ENCODE data around the gene SPAG16. TPM values are rescaled to one million over a fixed set of nuclear protein-coding genes. Genes with fewer than 3 reads are reported as not detected.
"Not testable (repeated sequence)": the region's sequence is repeated elsewhere in the genome, so short reads cannot be mapped to it uniquely, and the experiment has no call there.

Gene SPAG16
- total and polyA plus RNA-seq, 2 donors (not counting 1 experiment from before 2014, with no cell fraction given), result 24.1 to 36.8 TPM

DNA sequence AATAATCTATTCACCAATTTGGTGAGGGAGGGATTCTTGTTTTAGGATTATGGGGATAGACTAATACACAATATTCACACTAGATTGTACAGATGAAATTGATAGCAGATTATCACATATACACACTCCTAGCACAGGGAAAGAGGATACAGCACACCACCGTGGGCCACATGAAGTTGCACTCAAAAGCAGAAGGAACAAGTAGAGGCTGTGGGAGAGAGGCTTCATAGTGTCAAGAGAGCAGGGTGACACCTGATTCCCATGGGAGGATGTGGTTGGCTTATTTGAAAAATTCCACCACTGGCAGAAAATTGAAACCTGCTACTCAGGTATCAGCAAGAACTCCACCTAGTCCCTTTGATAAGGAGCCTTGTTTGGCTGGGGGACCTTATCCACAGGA, 395.6 kb downstream of the SPAG16 start:
- Histone ChIP-seq H3K9me3 (ENCODE audit: control insufficient read depth, insufficient read depth, low read depth, low read length) (no peaks in the 10 kb centered on the region), H3K27ac (ENCODE audit: insufficient read depth, low read length) (no peak overlapping the region), H3K36me3 (ENCODE audit: control insufficient read depth, insufficient read depth, low read length) (no peaks in the 10 kb centered on the region), H3K27me3 (ENCODE audit: control insufficient read depth, insufficient read depth, low read length) (no peaks in the 10 kb centered on the region), H4K20me1 (ENCODE audit: control insufficient read depth, extremely low read depth, insufficient read depth, low read length) (no peaks in the 10 kb centered on the region), H3K4me3 (replicated peaks in 1 of 4; ENCODE audit: control extremely low read depth in 1 of 4, insufficient read depth in 1 of 4, low read depth in 3 of 4, low read length in 4 of 4) (no peak overlapping the region), H3K9ac (ENCODE audit: insufficient read depth, low read length) (no peak overlapping the region), H3K4me2 (ENCODE audit: extremely low read depth, insufficient read depth, low read length) (no peak overlapping the region), H3K79me2 (ENCODE audit: control insufficient read depth, insufficient read depth, low read length) (no peaks in the 10 kb centered on the region), H3K4me1 (ENCODE audit: control insufficient read depth, extremely low read depth, insufficient read depth, low read length) (no peaks in the 10 kb centered on the region), H2AFZ (ENCODE audit: low read length) (no peak overlapping the region)
- no peak for TF ChIP-seq EZH2 (IDR thresholded peaks at IDR 0.05; ENCODE audit: low read length, missing control alignments)
- DNase-seq (ENCODE audit: low read depth in 2 of 2), result no peak

DNA sequence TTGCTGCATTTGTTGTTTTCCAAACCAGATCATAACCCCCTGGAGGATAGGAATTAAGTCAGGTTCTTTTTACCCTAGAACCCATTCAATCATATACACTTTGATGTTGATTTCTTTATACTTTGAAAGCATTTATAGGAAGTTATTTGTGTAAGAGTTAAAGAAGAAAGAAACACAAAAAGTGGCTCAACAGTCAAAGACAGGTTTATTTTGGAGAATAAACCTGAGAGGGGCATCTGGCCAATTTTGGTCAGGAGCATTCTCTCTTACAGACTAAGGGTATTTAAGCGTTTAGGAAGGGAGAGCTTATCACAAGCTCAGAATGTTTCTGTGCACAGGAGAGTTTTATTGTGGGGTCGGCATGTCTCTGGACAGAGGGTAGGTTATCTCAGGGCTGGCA, 398.0 kb downstream of the SPAG16 start:
- TF ChIP-seq EZH2 (IDR thresholded peaks at IDR 0.05; ENCODE audit: low read length, missing control alignments), result no peak
- TF ChIP-seq, protein P1, sequence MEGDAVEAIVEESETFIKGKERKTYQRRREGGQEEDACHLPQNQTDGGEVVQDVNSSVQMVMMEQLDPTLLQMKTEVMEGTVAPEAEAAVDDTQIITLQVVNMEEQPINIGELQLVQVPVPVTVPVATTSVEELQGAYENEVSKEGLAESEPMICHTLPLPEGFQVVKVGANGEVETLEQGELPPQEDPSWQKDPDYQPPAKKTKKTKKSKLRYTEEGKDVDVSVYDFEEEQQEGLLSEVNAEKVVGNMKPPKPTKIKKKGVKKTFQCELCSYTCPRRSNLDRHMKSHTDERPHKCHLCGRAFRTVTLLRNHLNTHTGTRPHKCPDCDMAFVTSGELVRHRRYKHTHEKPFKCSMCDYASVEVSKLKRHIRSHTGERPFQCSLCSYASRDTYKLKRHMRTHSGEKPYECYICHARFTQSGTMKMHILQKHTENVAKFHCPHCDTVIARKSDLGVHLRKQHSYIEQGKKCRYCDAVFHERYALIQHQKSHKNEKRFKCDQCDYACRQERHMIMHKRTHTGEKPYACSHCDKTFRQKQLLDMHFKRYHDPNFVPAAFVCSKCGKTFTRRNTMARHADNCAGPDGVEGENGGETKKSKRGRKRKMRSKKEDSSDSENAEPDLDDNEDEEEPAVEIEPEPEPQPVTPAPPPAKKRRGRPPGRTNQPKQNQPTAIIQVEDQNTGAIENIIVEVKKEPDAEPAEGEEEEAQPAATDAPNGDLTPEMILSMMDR (conservative IDR thresholded peaks at IDR 0.05 in 1 of 2, IDR thresholded peaks at IDR 0.05 in 1 of 2; ENCODE audit: low read depth in 1 of 2, low read length in 2 of 2), result no peak
- DNase-seq (ENCODE audit: low read depth in 2 of 2), result no peak
- Histone ChIP-seq H3K4me1 (ENCODE audit: control insufficient read depth, extremely low read depth, insufficient read depth, low read length) (no peaks in the 10 kb centered on the region), H3K9me3 (ENCODE audit: control insufficient read depth, insufficient read depth, low read depth, low read length) (no peaks in the 10 kb centered on the region), H3K27ac (ENCODE audit: insufficient read depth, low read length) (no peak overlapping the region), H4K20me1 (ENCODE audit: control insufficient read depth, extremely low read depth, insufficient read depth, low read length) (no peaks in the 10 kb centered on the region), H3K79me2 (ENCODE audit: control insufficient read depth, insufficient read depth, low read length) (no peaks in the 10 kb centered on the region), H3K36me3 (ENCODE audit: control insufficient read depth, insufficient read depth, low read length) (no peaks in the 10 kb centered on the region), H3K4me2 (ENCODE audit: extremely low read depth, insufficient read depth, low read length) (no peak overlapping the region), H2AFZ (ENCODE audit: low read length) (no peak overlapping the region), H3K4me3 (replicated peaks in 1 of 4; ENCODE audit: control extremely low read depth in 1 of 4, insufficient read depth in 1 of 4, low read depth in 3 of 4, low read length in 4 of 4) (no peak overlapping the region), H3K9ac (ENCODE audit: insufficient read depth, low read length) (no peak overlapping the region), H3K27me3 (ENCODE audit: control insufficient read depth, insufficient read depth, low read length) (no peaks in the 10 kb centered on the region)

DNA sequence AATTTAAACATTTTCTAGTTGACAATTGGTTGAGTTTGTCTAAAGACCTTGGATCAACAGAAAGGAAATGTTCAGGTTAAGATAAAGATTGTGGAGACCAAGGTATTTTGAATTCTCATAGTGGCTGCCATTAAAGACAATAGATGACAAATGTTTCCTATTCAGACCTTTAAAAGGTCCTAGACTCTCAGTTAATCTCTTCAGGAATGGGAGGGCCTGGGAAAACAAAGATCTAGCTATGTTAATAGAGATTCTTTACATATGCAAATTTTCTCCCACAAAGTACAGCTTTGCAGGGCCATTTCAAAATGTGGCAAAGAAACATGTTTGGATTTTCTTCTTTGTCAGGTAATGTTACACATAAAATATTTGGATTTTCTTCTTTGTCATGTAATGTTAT, 403.9 kb downstream of the SPAG16 start:
- H3K36me3 ChIP-seq (ENCODE audit: control insufficient read depth, insufficient read depth, low read length), result no peaks in the 10 kb centered on the region
- no peak for DNase-seq (ENCODE audit: low read depth in 2 of 2)
- H3K4me1 ChIP-seq (ENCODE audit: control insufficient read depth, extremely low read depth, insufficient read depth, low read length), result no peaks in the 10 kb centered on the region
- H3K27ac ChIP-seq (ENCODE audit: insufficient read depth, low read length), result no peak overlapping the region
- no peak overlapping the region for H3K9ac ChIP-seq (ENCODE audit: insufficient read depth, low read length)
- no peaks in the 10 kb centered on the region for H3K9me3 ChIP-seq (ENCODE audit: control insufficient read depth, insufficient read depth, low read depth, low read length)
- no peak overlapping the region for H3K4me2 ChIP-seq (ENCODE audit: extremely low read depth, insufficient read depth, low read length)
- no peaks in the 10 kb centered on the region for H3K27me3 ChIP-seq (ENCODE audit: control insufficient read depth, insufficient read depth, low read length)
- no peak for TF ChIP-seq EZH2 (IDR thresholded peaks at IDR 0.05; ENCODE audit: low read length, missing control alignments)
- TF ChIP-seq, protein P1 (conservative IDR thresholded peaks at IDR 0.05 in 1 of 2, IDR thresholded peaks at IDR 0.05 in 1 of 2; ENCODE audit: low read depth in 1 of 2, low read length in 2 of 2), result no peak
- no peak overlapping the region for H2AFZ ChIP-seq (ENCODE audit: low read length)
- H3K79me2 ChIP-seq (ENCODE audit: control insufficient read depth, insufficient read depth, low read length), result no peaks in the 10 kb centered on the region
- no peaks in the 10 kb centered on the region for H4K20me1 ChIP-seq (ENCODE audit: control insufficient read depth, extremely low read depth, insufficient read depth, low read length)
- H3K4me3 ChIP-seq (replicated peaks in 1 of 4; ENCODE audit: control extremely low read depth in 1 of 4, insufficient read depth in 1 of 4, low read depth in 3 of 4, low read length in 4 of 4), result no peak overlapping the region

- H3K4me1 ChIP-seq (ENCODE audit: control insufficient read depth, extremely low read depth, insufficient read depth, low read length); H2AFZ ChIP-seq (ENCODE audit: low read length); H3K36me3 ChIP-seq (ENCODE audit: control insufficient read depth, insufficient read depth, low read length): not testable (repeated sequence)
These were observed 404.6 kb downstream of the SPAG16 start for GRCh38 chr2:213688825-213689224.

More at GRCh38 chr2:213688825-213689224, 404.6 kb downstream of the SPAG16 start:
- H3K27me3 ChIP-seq (ENCODE audit: control insufficient read depth, insufficient read depth, low read length); H3K9me3 ChIP-seq (ENCODE audit: control insufficient read depth, insufficient read depth, low read depth, low read length); H4K20me1 ChIP-seq (ENCODE audit: control insufficient read depth, extremely low read depth, insufficient read depth, low read length); H3K9ac ChIP-seq (ENCODE audit: insufficient read depth, low read length); H3K27ac ChIP-seq (ENCODE audit: insufficient read depth, low read length); H3K4me2 ChIP-seq (ENCODE audit: extremely low read depth, insufficient read depth, low read length); DNase-seq (ENCODE audit: low read depth in 2 of 2); H3K79me2 ChIP-seq (ENCODE audit: control insufficient read depth, insufficient read depth, low read length); H3K4me3 ChIP-seq (replicated peaks in 1 of 4; ENCODE audit: control extremely low read depth in 1 of 4, insufficient read depth in 1 of 4, low read depth in 3 of 4, low read length in 4 of 4): not testable (repeated sequence)

Measured in fibroblast of lung (primary cell).